Measurements from ENCODE around the gene ELOF1. TPM values are rescaled to one million over a fixed set of nuclear protein-coding genes. Genes with fewer than 3 reads are reported as not detected.
A peak's percentile ranks its signal among the peaks of the same experiment; 100 is the strongest.

Gene ELOF1
- total and polyA plus RNA-seq, 3 donors from 2014 or later = 131 to 262 (median 184) TPM

DNA sequence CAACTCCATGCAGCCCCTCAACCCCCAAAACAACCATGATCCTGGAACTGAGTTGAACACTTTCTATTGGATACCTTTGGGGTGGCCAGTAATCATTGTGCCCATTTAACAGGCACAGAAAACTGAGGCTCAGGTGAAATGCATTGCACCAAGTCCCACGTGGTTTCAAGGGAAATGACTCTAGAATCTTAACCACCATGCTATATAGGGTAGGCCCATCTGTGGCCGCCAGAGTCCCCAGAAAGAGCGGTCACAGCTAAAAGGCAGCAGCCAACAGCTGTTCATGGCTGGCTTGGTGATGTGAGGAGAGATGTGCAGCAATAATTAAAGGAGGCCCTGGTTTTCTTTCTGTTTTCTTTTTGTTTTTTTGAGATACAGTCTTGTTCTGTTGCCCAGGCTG is 17.8 kb downstream of the ELOF1 start:
- Histone ChIP-seq H3K36me3 (ENCODE audit: low read depth, missing control alignments) (no peaks in the 10 kb centered on the region), H3K27ac (peak overlapping the region in 1 of 2 donors; percentile 90), H3K4me1 (peaks cover 12% of the 10 kb centered on the region), H3K27me3 (no peaks in the 10 kb centered on the region), H3K9me3 (no peaks in the 10 kb centered on the region), H3K4me3 (no peak overlapping the region)
- intact Hi-C loops (cut with DNase I; ENCODE audit: low total_unique reads) = no loop called here
- TF ChIP-seq POLR2A (IDR thresholded peaks at IDR 0.05) = no peak
- TF ChIP-seq CTCF (IDR thresholded peaks at IDR 0.05) = no peak
- no peak for DNase-seq
- WGBS, 2 donors = 84 to 85% methylated on average over 3 of the region's 3 CpGs

GRCh38 chr19:11540645-11541044 is 18.4 kb downstream of the ELOF1 start:
- H3K27ac ChIP-seq = peak overlapping the region; percentile 81 to 90
- DNase-seq = no peak
- intact Hi-C loops (cut with DNase I; ENCODE audit: low total_unique reads) = no loop called here

DNA sequence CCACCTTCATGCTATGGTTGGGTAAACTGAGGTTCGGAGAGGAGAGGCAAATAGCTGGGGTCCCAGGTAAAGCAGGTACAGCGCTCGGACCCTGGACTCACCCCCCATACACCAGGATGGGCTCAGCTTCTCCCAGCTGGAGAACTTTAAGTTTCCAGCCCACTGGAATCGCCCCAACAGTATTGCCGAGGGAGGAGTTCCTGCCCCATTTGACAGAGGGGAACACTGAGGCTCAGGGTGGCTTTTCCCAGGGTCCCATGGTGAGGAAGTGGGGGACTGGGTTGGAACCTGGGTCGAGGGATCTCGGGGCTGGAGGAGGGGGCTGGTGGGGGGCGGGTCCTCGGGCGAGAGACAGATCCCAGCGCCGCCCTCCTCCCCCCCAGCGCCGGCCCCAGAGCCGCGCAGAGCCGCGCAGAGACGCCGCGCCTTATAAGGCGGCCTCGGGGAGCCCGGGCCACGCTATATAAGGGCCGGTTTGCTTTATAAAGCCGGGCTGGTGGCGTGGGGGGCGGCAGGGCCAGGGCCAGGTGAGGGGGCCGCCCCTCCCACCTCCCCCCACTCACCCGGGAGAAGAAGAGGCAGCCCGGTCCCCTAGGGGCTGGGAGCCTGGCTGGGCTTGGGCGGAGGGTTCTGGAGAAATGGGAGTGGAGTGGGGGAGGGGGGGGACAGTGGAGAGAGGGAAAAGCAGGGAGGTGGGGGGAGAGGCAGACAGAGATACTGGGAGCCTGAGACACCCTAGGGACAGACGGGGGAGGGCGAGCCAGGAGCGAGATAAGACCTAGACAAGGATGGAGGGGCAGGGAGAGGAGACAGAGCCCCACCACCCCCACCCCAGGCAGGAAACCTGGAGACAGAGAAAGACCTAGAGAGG is 19.3 kb downstream of the ELOF1 start:
- TF ChIP-seq CTCF (IDR thresholded peaks at IDR 0.05) = no peak
- no peak for TF ChIP-seq POLR2A (IDR thresholded peaks at IDR 0.05)
- 4 to 9% methylated on average over 17 to 35 of the region's 36 CpGs for WGBS, 2 donors
- Histone ChIP-seq H3K4me1 (peaks cover 19% of the 10 kb centered on the region), H3K27ac (peak overlapping the region; percentile 81 to 90), H3K9me3 (no peaks in the 10 kb centered on the region), H3K27me3 (no peaks in the 10 kb centered on the region), H3K36me3 (ENCODE audit: low read depth, missing control alignments) (no peaks in the 10 kb centered on the region), H3K4me3 (peak overlapping the region; percentile 47 to 58)
- intact Hi-C loops (cut with DNase I; ENCODE audit: low total_unique reads) = no loop called here
- DNase-seq = peak; percentile 57

More at GRCh38 chr19:11540645-11541044, 18.4 kb downstream of the ELOF1 start:
- no peak overlapping the region for H3K4me3 ChIP-seq
- H3K9me3 ChIP-seq = no peaks in the 10 kb centered on the region
- H3K4me1 ChIP-seq = peaks cover 14% of the 10 kb centered on the region
- TF ChIP-seq CTCF (IDR thresholded peaks at IDR 0.05) = no peak
- no peak for TF ChIP-seq POLR2A (IDR thresholded peaks at IDR 0.05)
- no peaks in the 10 kb centered on the region for H3K36me3 ChIP-seq (ENCODE audit: low read depth, missing control alignments)
- H3K27me3 ChIP-seq = no peaks in the 10 kb centered on the region
- WGBS, 2 donors = 77 to 89% methylated on average over 3 to 5 of the region's 5 CpGs

DNA sequence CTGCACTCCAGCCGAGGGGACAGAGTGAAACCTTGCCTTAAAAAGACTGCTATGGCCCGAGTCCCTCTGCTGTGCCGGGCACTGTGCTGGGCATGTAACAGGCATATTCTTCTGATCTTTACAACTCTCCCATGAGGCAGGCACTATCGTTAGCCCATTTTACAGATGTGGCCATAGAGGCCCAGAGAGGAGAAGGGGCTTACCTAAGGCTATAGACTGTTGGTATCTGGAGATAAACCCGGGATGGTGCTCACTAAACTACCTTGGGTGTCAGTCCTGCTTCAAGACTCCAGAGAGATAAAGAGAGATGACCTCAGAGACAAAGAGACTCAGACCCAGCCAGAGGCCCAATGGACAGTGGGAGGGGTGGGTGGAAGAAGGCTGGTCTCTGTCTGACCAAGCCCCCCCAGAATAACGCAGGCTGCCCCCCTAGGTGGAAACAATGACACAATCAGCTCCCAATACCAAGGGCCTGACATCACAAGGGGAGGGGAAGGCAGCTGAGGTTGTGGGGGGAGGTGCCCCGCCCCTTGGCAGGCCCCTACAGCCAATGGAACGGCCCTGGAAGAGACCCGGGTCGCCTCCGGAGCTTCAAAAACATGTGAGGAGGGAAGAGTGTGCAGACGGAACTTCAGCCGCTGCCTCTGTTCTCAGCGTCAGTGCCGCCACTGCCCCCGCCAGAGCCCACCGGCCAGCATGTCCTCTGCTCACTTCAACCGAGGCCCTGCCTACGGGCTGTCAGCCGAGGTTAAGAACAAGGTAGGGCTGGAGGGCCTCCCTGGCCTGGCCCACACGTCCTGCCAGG is 20.6 kb downstream of the ELOF1 start, which contains the start of gene CNN1:
CNN1 (plus strand) TSS at position 620 of the 805 bp plus-strand sequence; CDS start at position 697, 77 bp downstream.
- 10 to 13% methylated on average over 3 to 21 of the region's 21 CpGs for WGBS, 2 donors
- TF ChIP-seq CTCF (IDR thresholded peaks at IDR 0.05) = no peak
- peak; percentile 57 for TF ChIP-seq POLR2A (IDR thresholded peaks at IDR 0.05)
- intact Hi-C loops (cut with DNase I; ENCODE audit: low total_unique reads) = no loop called here
- DNase-seq = peak; percentile 71
- Histone ChIP-seq H3K9me3 (no peaks in the 10 kb centered on the region), H3K4me1 (peaks cover 19% of the 10 kb centered on the region), H3K27me3 (no peaks in the 10 kb centered on the region), H3K27ac (peak within 1 kb of the TSS; percentile 81 to 90), H3K4me3 (peak within 1 kb of the TSS; percentile 47 to 58), H3K36me3 (ENCODE audit: low read depth, missing control alignments) (no peaks in the 10 kb centered on the region)

All from testis (tissue), 3 donors.